NCI-H748 (cell line): ENCODE data around the gene PCDHA1.
"Not testable (repeated sequence)": the region's sequence is repeated elsewhere in the genome, so short reads cannot be mapped to it uniquely, and the experiment has no call there.

ENCODE experiments used
- DNase-seq: peaks from one replicate; lab custom pipeline; 2025; ENCODE audit not compliant: unreplicated experiment; lab: John Stamatoyannopoulos, UW

The PCDHA1 gene

DNA sequence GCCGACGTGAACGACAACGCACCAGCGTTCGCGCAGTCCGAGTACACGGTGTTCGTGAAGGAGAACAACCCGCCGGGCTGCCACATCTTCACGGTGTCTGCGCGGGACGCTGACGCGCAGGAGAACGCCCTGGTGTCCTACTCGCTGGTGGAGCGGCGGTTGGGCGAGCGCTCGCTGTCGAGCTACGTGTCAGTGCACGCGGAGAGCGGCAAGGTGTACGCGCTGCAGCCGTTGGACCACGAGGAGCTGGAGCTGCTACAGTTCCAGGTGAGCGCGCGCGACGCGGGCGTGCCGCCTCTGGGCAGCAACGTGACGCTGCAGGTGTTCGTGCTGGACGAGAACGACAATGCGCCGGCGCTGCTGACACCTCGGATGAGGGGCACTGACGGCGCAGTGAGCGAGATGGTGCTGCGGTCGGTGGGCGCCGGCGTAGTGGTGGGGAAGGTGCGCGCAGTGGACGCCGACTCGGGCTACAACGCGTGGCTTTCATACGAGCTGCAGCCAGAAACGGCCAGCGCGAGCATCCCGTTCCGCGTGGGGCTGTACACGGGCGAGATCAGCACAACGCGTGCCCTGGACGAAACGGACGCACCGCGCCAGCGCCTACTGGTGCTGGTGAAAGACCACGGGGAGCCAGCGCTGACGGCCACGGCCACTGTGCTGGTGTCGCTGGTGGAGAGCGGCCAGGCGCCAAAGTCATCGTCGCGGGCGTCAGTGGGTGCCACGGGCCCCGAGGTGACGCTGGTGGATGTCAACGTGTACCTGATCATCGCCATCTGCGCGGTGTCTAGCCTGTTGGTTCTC, 64.1 kb downstream of the PCDHA1 start:
- DNase-seq, result not testable (repeated sequence)

DNA sequence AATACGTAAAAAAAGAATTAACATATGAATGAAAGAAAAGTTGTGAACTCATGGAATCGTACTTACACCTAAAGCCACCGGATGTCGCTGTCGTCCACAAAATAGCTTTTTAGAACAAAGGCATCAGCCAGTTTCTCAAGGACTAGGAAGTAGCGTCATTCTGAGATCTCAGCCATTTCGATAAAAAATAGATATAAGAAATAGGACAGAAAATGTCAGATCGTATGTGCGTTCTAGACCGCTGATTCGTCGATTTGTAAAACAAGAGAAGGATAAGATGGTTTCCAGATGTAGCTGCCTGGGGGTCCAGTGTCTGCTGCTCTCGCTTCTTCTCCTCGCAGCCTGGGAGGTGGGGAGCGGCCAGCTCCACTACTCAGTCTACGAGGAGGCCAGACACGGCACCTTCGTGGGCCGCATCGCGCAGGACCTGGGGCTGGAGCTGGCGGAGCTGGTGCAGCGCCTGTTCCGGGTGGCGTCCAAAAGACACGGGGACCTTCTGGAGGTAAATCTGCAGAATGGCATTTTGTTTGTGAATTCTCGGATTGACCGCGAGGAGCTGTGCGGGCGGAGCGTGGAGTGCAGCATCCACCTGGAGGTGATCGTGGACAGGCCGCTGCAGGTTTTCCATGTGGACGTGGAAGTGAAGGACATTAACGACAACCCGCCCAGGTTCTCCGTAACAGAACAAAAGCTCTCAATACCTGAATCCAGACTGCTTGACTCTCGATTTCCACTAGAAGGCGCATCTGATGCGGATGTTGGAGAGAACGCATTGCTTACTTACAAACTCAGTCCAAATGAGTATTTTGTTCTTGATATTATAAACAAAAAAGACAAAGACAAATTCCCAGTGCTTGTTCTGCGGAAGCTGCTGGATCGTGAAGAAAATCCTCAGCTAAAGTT, 70.1 kb downstream of the PCDHA1 start, which contains the start of gene PCDHA10:
Gene PCDHA10, plus strand, starts transcription at position 126 of the 903 bp plus-strand sequence. Its CDS starts 152 bp downstream, at position 278.
- peak; percentile 25 for DNase-seq

DNA sequence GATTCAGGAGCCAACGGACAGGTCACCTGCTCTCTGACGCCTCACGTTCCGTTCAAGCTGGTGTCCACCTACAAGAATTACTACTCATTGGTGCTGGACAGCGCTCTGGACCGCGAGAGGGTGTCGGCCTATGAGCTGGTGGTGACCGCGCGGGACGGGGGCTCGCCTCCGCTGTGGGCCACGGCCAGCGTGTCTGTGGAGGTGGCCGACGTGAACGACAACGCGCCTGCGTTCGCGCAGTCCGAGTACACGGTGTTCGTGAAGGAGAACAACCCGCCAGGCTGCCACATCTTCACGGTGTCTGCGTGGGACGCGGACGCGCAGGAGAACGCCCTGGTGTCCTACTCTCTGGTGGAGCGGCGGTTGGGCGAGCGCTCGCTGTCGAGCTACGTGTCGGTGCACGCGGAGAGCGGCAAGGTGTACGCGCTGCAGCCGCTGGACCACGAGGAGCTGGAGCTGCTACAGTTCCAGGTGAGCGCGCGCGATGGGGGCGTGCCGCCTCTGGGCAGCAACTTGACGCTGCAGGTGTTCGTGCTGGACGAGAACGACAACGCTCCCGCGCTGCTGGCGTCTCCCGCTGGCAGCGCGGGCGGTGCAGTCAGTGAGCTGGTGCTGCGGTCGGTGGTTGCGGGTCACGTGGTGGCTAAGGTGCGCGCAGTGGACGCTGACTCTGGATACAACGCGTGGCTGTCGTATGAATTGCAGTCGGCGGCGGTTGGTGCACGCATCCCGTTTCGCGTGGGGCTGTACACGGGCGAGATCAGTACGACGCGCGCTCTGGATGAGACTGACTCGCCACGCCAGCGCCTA, 71.4 kb downstream of the PCDHA1 start:
- DNase-seq, result no peak

DNA sequence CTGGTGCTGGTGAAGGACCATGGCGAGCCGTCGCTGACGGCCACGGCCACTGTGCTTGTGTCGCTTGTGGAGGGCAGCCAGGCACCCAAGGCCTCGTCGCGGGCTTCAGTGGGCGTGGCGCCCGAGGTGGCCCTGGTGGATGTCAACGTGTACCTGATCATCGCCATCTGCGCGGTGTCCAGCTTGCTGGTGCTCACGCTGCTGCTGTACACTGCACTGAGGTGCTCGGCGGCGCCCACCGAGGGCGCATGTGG, 72.0 kb downstream of the PCDHA1 start:
- no peak for DNase-seq

DNA sequence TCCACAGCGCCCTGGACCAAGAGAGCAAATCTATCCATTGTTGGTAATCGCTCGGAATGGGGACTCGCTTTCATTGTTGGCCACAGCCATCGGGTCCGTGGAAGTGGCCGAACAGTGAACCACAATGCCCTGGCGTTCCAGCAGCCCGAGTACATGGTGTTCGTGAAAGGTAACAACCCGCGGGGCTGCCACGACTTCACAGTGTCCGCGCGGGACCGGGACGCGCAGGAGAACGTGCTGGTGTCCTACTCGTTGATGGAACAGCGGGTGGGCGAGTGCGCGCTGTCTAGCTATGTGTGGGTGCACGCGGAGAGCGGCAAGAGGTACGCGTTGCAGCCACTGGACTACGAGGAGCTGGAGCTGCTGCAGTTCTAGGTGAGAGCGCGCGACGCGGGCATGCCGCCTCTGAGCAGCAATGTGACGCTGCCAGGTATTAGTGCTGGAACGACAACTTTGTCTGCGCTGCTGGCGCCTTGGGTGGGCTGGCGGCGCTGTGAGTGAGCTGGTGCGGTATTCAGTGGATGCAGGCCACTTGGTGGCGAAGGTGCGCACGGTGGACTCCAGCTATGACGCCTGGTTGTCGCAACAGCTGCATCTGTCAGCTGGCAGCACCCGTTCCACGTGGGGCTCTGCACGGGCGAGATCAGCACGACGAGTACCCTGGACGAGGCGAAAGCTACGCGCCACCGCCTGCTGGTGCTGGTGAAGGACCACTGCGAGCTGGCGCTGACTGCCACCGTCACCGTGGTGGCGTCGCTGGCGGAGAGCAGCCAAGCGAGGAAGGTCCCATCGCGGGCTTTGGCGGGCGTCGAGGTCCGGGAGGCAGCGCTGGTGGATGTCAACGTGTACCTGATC, 76.7 kb downstream of the PCDHA1 start:
- DNase-seq, result no peak

DNA sequence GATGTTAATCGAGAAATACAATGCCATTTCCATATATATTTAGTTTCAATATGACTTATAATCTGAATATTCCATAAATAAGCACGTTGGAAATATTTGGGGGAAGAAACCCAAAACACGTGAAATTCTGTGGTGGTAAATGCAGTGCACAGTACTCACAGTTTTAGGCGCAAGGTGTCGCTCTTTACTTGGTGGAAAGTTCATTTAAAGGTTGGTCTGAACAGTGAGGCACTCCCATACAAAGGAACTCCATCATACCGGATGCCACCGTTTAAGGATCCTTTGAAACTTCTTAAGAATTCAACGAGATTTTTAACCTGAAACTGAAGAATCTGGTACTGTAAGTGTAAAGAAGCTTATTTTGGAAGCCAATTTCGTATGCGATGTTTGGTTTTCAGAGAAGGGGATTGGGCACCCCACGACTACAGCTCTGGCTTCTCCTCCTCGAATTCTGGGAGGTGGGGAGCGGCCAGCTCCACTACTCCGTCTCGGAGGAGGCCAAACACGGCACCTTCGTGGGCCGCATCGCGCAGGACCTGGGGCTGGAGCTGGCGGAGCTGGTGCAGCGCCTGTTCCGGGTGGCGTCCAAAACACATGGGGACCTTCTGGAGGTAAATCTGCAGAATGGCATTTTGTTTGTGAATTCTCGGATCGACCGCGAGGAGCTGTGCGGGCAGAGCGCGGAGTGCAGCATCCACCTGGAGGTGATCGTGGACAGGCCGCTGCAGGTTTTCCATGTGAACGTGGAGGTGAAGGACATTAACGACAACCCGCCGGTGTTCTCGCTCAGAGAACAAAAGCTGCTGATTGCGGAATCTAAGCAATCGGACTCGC, 83.0 kb downstream of the PCDHA1 start, which contains the start of gene PCDHA11:
Gene PCDHA11, plus strand, starts transcription at position 237 of the 834 bp plus-strand sequence. Its CDS starts 147 bp downstream, at position 384.
- DNase-seq, result peak; percentile 92

DNA sequence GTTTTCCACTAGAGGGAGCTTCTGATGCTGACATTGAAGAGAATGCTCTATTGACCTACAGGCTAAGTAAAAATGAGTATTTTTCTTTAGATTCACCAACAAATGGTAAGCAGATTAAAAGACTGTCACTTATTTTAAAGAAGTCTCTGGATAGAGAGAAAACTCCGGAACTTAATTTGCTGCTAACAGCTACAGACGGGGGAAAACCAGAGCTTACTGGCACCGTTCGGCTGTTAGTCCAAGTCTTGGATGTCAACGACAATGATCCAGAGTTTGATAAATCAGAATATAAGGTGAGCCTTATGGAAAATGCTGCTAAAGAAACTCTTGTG, 83.6 kb downstream of the PCDHA1 start:
- DNase-seq, result no peak

DNA sequence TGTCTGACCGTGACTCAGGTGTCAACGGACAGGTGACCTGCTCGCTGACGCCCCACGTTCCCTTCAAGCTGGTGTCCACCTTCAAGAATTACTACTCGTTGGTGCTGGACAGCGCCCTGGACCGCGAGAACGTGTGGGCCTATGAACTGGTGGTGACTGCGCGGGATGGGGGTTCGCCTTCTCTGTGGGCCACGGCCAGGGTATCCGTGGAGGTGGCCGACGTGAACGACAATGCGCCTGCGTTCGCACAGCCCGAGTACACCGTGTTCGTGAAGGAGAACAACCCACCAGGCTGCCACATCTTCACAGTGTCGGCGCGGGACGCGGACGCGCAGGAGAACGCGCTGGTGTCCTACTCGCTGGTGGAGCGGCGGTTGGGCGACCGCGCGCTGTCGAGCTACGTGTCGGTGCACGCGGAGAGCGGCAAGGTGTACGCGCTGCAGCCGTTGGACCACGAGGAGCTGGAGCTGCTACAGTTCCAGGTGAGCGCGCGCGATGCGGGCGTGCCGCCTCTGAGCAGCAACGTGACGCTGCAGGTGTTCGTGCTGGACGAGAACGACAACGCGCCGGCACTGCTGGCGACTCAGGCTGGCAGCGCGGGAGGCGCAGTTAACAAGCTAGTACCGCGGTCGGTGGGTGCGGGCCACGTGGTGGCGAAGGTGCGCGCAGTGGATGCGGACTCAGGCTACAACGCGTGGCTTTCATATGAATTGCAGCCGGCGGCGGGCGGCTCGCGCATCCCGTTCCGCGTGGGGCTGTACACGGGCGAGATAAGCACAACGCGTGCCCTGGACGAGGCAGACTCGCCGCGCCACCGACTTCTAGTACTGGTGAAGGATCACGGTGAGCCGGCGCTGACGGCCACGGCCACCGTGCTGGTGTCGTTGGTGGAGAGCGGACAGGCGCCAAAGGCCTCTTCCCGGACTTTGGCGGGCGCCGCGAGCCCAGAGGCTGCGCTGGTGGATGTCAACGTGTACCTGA, 84.6 kb downstream of the PCDHA1 start:
- no peak for DNase-seq

DNA sequence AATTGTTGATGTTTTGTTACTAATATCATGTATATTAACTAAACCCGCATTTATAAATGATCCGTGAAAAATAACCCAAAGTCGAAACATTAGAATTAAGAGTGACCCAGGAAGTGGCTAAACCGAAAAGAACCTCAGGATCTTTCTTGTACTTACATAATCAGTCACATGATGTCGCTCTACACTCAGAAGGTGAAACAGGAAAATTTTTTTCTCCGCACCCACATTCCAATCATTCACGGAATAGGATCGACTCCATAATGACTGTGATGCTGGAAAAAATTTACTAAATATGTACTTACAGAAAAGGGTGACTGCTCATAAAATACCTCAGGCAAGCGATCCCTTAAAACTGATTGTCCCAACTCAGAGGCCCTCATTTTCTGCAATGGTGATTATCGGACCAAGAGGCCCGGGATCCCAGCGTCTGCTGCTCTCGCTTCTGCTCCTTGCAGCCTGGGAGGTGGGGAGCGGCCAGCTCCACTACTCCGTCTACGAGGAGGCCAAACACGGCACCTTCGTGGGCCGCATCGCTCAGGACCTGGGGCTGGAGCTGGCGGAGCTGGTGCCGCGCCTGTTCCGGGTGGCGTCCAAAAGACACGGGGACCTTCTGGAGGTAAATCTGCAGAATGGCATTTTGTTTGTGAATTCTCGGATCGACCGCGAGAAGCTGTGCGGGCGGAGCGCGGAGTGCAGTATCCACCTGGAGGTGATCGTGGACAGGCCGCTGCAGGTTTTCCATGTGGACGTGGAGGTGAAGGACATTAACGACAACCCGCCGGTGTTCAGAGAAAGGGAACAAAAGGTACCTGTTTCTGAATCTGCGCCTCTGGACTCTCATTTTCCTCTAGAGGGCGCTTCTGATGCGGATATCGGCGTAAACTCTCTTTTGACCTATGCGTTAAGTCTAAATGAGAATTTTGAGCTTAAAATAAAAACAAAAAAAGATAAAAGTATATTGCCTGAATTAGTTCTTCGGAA, 89.4 kb downstream of the PCDHA1 start, which contains the start of gene PCDHA12:
Gene PCDHA12, plus strand, starts transcription at position 224 of the 981 bp plus-strand sequence. Its CDS starts 165 bp downstream, at position 389.
- DNase-seq, result no peak

DNA sequence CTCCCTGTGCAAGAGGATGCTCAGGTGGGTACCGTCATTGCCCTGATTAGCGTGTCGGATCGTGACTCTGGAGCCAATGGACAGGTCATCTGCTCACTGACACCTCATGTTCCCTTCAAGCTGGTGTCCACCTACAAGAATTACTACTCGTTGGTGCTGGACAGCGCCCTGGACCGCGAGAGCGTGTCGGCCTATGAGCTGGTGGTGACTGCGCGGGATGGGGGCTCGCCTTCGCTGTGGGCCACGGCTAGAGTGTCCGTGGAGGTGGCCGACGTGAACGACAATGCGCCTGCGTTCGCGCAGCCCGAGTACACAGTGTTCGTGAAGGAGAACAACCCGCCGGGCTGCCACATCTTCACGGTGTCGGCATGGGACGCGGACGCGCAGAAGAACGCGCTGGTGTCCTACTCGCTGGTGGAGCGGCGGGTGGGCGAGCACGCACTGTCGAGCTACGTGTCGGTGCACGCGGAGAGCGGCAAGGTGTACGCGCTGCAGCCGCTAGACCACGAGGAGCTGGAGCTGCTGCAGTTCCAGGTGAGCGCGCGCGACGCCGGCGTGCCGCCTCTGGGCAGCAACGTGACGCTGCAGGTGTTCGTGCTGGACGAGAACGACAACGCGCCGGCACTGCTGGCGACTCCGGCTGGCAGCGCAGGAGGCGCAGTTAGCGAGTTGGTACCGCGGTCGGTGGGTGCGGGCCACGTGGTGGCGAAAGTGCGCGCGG, 90.8 kb downstream of the PCDHA1 start:
- not testable (repeated sequence) for DNase-seq

DNA sequence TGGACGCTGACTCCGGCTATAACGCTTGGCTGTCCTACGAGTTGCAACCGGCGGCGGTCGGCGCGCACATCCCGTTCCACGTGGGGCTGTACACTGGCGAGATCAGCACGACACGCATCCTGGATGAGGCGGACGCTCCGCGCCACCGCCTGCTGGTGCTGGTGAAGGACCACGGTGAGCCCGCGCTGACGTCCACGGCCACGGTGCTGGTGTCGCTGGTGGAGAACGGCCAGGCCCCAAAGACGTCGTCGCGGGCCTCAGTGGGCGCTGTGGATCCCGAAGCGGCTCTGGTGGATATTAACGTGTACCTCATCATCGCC, 91.3 kb downstream of the PCDHA1 start:
- no peak for DNase-seq

DNA sequence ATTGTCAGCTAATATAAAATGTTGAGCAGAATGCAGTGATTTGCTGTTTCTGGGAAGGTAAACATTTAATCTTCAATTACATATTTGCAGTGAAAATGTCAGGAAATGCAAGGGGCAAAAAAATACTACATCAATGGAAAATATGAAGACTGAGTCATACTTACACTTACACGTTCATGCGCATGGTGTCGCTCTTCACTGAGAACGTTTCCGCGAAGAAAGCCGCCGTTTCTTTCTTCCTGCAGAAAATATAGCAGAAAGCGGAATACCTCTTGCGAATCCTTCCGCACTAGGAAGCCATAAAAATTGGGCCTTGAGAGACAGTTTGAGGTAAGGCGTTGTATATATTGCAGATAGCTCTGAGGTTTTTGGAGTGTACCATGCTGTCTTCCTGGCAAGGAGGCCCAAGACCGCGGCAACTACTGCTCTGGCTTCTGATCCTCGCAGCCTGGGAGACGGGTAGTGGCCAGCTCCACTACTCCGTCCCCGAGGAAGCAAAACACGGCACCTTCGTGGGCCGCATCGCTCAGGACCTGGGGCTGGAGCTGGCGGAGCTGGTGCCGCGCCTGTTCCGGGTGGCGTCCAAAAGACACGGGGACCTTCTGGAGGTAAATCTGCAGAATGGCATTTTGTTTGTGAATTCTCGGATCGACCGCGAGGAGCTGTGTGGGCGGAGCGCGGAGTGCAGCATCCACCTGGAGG, 96.1 kb downstream of the PCDHA1 start, which contains the start of gene PCDHA13:
Gene PCDHA13, plus strand, starts transcription at position 236 of the 702 bp plus-strand sequence. Its CDS starts 145 bp downstream, at position 381.
- DNase-seq, result peak; percentile 93

DNA sequence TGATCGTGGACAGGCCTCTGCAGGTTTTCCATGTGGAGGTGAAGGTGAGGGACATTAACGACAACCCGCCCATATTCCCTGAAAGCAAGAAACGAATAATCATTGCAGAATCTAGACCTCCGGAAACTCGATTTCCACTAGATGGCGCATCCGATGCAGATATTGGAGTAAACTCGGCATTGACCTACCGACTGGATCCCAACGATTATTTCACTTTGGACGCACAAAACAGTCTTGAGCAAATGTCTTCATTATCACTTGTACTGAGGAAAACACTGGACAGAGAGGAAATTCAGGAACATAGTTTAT, 96.6 kb downstream of the PCDHA1 start:
- DNase-seq, result peak; percentile 92

DNA sequence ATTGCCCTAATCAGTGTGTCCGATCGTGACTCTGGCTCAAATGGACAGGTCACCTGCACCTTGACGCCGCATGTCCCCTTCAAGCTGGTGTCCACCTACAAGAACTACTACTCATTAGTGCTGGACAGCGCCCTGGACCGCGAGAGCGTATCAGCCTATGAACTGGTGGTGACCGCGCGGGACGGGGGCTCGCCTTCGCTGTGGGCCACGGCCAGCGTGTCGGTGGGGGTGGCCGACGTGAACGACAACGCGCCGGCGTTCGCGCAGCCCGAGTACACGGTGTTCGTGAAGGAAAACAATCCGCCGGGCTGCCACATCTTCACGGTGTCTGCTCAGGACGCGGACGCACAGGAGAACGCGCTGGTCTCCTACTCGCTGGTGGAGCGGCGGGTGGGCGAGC, 97.4 kb downstream of the PCDHA1 start:
- no peak for DNase-seq

DNA sequence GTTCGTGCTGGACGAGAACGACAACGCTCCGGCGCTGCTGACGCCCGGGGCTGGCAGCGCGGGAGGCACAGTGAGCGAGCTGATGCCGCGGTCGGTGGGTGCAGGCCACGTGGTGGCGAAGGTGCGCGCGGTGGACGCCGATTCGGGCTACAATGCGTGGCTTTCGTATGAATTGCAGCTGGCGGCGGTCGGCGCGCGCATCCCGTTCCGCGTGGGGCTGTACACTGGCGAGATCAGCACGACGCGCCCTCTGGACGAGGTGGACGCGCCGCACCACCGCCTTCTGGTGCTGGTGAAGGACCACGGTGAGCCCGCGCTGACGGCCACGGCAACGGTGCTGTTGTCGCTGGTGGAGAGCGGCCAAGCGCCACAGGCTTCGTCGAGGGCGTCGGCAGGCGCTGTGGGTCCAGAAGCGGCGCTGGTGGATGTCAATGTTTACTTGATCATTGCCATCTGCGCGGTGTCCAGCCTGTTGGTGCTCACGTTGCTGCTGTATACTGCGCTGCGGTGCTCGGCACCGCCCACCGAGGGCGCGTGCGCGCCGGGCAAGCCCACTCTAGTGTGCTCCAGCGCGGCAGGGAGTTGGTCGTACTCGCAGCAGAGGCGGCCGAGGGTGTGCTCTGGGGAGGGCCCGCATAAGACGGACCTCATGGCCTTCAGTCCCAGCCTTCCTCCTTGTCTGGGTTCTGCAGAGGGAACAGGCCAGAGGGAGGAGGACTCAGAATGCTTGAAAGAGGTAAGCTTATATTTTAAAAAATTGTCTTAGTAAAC, 98.2 kb downstream of the PCDHA1 start:
- no peak for DNase-seq
